Measurements from ENCODE around the gene OR10H5.
"Not testable (repeated sequence)": the region's sequence is repeated elsewhere in the genome, so short reads cannot be mapped to it uniquely, and the experiment has no call there.

Gene OR10H5, protein sequence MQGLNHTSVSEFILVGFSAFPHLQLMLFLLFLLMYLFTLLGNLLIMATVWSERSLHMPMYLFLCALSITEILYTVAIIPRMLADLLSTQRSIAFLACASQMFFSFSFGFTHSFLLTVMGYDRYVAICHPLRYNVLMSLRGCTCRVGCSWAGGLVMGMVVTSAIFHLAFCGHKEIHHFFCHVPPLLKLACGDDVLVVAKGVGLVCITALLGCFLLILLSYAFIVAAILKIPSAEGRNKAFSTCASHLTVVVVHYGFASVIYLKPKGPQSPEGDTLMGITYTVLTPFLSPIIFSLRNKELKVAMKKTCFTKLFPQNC

DNA sequence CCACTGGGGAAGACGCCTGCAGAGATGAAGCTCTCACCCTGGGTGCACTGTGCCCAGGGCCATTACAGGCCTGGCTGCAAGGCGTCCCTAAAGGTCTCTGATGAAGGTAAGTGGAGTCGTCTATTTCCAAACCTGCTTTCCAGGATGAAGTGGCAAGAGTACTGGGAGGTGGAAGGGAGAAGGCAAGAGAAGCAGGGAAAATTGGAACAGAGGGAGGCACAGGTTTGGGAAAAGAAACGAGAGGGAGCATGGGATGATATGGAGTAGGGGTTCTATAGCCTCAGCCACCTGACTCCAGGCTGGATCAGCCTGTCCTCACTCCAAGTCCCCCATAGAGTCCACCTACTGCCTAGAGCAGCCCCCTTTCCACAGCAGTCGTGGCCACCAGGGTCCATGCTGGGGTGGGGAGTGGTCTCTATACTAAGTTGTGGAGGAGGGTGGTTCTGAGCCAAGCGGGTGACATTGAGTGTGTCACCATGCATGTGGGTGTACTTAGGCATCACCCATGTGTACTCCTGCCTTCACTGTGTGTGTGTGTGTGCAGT lies at the start of gene OR10H5:
TSS of gene OR10H5 (plus strand) at position 51 of the 545 bp plus-strand sequence. CDS start 6,388 bp downstream, outside the sequence.
- no peak for DNase-seq

DNA sequence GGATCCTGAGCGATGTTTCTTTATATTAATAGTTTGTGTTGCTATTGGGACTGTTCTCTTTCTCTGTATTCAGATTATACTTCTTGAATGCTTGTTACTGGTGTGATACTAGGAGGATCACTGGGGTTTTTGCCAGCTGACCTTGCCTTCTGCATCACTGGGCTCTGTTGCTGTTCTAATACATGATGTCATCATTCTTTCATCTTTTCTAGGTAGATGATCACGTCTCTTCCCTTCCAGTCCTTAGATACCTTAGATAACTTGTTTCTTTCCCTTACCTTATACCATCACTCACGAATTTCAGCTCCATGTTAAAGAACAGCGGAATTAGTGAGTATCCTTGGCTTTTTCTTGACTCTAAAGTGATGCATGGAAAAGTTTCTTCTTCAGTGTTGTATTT lies 49.7 kb upstream of the OR10H5 start, which contains the start of gene OR10H3:
TSS of gene OR10H3 (plus strand) at position 264 of the 400 bp plus-strand sequence. CDS start 3,408 bp downstream, outside the sequence.
- DNase-seq: no peak

DNA sequence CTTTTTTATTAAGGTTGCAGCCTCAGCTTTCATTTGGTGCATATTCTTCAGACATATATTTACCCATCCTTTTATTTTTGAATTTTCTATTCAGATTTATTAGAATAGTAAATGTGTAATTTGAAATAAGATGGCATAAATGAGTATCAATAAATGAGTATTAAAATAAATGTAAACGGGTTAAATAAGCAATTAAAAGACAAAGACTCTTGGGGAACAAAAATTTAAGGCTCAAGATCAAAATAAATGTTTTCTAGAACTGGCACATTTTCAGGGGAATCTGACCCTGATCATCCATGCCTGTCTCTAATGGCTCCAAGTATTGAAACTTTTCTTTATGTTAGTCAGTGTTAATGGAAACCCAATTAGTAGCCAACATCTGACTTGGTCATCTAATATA lies 46.7 kb upstream of the OR10H5 start:
- no peak for DNase-seq

DNA sequence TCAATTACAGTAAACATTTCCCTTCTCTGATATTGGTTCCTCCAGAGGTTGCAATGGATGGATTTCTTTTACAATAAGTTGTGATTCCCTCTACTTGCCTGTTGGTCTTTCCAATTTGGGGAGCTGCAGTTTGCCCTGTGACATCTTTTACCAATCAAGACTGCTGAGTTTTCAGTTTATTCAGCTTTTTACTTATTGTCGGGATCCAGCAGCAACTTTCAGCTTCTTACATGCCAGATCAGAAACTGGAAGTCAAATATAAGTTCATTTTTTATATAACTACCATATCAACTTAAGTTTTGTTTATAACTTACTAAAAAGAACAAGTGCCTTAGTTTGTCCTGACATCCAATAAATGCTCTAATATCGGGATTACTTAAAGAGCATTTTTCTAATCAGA lies 39.2 kb upstream of the OR10H5 start:
- no peak for DNase-seq

DNA sequence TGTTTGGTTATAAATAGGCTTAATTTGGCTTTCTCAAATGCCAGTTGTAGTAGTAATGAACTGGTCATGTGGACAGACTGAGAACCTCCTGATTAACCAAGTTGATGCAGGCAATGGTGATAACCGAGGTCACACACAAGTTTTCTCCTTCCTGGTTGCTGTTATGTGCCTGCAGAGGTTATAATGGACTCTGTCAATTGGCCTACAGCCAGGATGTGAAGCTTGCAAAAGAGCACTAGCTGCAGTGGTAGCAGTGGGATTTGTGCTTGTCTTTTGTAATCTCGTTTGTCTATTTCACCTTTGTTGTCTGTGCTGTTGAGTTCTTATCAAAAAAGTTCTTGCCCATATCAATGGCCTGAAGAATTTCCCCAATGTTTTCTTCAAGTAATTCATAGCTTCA lies 29.1 kb upstream of the OR10H5 start:
- DNase-seq: no peak

DNA sequence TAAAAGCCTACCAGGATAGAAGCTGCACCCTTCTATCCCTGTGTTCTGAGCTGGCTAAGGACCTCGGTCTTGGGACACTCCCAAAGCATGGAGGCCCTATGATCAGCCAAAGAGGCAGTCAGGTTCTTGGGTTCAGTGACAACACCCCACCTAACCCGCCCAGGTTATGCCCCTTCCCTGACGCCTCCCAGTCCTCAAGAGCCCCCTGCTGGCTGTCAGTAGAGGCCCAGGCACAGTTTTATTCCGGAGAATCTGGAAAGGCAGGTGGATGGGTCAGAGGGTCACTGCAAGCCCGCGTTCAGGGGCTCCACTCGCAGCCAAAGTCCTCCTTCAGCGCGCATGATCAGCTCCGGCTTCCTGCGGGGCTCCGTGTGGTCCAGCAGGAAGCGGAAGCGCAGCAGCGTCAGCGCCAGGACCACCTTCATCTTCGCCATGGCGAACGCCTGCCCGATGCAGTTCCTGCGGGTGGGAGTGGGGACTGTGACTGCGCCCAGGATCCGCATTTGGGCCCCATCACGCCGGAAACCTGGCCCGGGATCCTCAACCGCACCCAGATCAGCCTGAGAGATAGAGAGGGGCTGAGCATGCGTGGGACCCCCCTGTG lies 27.4 kb upstream of the OR10H5 start:
- DNase-seq: no peak

DNA sequence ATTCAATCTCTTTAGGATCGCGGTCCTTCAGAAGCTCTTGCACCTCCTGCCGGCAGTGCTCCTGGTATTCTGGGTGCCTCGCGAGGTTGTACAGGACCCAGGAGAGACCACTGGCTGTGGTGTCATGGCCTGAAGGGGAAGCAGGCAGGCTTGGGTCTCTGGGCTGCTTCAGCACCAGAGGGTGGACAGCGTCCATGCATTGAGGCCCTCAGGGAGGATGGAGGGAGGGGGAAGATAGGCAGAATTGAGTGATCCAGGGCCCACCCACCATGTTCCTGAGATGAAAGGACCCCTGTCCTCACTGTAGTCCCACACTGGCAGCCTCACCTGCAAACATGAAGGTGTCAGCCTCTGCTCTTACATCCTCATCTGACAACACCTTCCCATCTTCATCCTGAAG lies 17.9 kb upstream of the OR10H5 start:
- DNase-seq: no peak

DNA sequence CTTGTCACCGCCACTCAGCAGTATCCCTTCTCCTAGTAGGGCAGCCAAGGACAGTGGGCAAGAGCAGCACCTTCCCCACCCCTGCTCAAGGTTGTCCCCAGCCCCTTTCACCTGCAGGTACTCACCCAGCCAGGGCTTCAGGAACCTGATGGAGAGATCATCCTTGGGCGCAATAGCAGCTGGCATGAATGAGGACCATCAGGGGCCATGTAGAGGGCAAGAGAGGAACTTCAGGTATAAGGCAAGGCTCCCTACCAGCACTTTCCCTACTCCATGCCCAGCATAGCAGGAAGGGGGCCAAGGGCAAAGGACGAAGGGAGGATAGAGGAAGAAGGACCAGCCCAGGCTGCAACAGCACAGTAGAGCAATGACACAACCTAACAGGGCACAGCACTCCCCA lies 13.3 kb upstream of the OR10H5 start:
- not testable (repeated sequence) for DNase-seq

DNA sequence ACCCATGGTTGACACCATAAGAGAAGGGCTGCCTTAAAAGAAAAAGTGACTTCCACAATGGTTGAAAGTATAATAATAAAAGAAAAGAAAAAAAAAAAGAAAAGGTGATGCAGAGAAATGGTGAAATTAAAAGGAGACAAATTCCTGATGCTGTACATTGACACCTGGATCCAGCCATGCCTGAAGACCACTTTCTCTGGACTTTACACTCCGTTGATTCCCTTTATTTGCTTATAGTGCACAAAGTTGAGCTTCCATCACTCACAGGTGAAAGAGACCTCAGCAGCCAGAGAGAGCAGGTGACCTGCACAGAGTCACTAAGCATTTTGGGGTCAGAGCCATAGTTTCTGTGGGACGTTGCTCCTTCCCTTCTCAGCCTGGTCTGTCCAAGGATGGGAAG lies 12.2 kb upstream of the OR10H5 start:
- no peak for DNase-seq

DNA sequence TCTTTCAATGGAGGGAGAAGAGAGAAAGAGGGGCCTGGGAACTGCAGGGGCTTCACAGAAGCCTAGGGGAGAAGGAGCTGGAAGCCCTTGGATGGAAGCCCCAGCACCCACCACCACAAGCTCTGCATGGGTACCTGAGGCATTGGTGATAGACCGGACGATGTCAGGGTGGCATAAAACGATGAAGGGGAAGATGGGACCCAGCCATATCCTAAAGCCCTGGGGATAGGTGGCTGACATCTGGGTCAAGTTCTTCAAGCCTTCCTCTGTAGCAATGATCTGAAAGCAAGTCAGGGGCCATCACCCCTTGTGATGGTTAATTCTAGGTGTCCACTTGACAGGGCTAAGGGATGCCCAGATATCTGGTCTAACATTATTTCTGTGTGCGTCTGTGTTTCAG lies 11.2 kb upstream of the OR10H5 start:
- DNase-seq: no peak

DNA sequence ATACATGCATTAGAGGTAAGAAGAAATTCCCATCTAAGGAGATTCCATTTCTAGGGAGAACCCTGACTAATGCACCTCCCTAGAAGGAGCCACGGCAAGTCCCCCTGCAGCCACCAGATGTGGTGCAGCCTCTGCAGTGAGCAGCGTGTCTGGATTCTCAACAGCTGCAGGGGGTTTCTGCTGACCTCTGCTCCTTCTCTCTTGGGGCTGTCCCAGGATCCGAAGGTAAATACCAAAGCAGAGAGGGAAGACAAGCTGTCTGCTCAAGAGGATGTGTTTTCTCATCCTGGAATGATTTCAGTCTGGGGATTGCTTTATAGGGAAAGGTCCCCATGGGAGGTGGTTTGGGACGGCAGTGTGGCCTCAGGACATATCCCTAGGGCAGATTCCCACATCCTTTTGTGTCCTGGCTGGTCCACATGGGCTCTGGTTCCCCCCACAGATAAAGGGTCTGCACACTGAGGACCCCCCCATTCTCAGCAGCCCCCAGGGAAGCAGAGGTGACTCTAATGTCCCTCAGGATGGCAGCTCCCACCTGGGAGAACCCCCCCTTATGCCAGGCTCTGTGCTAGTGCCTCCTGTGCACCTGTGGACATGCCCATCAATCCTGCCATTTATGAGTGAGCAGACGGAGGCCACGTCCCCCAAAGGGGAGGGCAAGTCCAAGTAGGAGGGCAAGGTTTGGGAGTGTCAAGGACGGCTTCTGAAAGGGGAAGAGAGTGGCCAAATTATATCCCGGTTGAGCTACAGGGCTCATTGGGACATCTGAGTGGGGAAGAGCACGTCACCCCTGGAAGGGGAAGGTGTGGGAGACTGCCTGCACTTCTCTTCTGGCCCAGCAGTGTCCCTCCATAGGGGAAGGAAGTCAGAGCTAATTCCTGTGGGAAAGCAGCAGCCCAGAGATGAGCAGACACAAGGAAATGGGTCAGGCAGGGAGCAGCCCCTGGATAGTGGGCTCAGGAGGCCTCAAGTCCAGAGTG lies 10.2 kb upstream of the OR10H5 start:
- DNase-seq: no peak

DNA sequence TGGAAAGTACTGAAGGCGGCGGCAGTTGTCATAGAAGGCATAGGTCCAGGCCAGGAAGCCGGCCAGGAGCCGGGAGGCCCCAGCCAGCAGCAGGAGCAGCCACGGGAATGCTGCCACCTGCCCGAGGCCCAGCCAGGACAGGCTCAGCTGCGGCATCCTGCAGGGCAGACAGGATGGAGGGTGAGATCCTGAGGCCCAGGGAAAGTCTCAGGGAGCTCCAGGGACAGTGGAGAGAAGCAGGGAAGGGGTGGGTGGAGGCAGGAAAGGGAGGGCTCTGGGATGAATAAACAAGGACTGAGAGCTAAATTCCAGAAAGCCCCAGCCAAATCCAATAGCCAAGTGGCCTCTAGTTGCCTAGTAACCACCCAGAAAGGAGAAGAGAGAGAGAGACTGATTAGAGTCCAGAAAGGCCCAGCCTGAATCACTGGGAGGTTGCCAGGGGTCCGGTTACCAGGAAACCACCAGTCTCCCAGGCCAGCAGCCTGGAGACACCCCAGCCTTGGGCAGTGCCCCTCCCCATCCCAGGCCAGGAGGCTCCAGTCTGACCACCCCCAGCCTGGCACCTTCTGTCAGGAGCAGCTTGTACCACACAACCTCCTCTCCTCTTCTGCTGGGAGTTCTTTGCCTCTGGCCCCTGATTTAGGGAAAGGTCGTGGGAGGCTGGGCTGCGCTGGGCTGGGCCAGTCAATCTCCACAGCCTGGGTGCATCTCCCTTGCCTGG lies 7.5 kb upstream of the OR10H5 start:
- no peak for DNase-seq

DNA sequence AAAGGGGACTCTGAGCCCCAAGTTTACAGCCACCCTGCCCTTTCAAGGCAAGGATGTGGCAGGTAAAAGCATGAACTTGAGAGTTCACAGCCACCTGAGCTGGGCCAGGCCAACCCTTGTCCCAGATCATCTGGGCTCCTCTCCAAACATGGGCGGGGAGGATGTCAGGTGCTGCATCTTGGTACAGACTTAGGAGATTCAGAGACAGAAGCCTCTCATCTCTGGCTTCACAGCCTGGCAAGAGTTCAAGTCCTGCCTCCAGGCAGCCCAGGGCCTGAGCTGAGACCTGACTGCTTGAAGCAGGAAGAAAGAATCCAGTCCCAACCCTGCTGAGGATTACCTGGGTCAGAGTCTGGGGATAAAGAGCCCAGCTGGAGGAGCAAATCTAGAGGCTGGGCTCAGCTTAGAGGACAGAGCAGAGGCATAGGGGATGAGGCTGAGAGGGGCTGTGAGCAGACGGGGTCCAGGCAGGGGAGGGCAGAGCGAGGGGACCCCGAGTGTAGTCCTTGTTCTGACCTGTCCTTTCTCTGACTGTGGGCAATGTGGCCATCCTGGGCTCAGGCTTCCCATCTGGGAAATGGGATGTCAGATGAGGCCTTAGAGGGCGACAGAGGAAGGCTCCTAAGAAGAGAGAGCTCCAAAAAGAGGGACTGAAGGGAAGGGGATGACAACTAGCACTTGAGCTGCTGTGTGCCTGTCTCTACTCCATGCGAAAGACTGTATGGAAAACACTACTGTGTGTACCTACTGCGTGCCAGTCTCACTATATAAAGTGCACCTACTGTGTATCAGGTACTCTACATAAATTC lies 6.6 kb upstream of the OR10H5 start:
- DNase-seq: no peak

DNA sequence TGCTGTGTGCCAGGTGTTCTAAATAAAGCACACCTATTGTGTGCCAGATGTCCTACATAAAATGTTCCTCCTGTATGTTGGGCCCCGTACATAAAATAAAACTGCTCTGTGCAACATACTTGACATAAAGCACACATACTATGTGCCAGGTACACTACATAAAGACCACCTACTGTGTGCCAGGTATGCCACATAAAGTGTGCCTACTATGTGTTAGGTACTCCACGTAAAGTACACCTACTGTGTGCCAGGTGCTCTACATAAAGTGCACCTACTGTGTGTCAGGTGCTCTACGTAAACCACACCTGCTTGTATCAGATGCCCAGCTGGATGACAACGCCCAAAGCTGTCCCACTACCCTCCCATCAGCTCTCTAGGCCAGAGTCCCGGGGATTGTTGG lies 5.8 kb upstream of the OR10H5 start:
- DNase-seq: no peak

DNA sequence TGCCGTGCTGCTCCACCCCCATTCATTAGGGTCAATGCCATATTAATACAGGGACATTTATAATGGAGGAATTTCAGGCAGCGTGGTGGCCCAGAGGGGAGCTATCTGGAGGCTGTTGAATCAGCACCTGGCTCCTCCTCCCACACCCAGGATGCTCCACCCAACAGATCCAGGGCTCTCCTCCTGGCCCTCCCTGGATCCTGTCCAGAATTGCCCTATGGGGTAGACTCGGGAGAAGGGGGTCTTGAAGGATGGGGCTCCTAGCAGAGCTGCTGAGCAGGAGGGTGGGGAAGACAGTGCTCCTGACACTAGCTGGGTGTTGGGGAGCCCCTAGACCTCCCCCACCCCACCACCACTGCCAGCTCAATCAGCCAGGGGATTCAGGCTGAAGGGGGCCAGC lies 5.2 kb upstream of the OR10H5 start:
- DNase-seq: no peak

DNA sequence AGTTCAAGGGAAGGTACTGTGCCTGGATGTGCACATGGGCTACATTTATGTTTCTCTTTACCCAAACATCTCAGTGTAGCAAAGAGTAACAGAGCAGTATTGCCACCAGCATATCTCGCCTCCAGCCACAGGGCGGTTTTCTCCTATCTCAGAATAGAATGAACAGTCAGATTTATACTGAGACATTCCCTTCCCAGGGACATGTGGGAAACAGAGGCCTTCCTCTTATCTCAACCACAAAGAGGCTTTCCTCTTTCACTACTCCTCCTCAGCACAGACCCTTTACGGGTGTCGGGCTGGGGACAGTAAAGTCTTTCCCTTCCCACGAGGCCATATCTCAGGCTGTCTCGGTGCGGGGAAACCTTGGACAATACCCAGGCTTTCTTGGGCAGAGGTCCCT lies 4.6 kb upstream of the OR10H5 start:
- not testable (repeated sequence) for DNase-seq

DNA sequence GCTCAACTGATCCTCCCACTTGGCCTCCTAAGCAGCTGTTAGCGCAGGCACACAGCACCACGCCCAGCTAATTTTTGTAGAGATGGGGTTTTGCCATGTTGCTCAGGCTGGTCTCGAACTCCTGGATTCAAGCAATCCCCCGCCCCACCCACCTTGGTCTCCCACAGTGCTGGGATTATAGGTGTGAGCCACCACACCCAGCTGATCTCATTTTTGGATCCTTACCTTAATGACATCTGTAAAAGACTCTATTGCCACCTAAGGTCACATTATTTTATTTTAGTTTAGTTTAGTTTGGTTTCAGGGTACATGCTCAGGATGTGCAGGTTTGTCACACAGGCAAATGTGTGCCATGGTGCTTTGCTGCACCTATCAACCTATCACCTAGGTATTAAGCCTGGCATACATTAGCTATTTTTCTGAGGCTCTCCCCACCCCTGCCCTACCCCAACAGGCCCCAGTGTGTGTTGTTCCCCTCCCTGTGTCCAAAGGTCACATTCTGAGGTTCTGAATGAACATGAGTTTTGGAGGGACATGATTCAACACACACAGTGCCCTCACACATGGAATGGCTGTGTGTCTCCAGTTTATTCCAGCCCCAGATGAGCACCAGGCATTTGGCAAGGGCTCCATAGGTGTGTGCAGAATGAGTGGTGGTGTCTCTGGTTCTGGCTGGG lies 1.3 kb downstream of the OR10H5 start:
- DNase-seq: no peak

DNA sequence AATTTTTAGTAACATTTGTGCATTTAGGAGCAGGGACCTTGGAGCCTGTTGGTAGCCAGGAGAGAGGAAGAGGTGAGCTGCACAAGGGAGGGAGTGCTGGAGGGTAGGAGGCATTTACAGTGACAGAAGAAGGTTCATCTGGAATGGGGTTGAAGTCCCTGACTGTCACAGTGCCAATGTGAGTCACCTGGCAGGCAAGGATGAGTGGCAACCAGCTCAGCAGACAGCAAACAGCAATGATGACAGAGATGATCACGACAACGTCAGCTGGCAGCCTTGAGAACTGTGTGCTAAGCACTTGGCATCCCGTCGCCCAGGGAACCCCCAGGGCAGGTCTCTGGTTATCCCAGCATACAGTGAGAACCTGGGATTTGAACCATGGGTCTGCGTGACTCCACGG lies 2.6 kb downstream of the OR10H5 start:
- DNase-seq: no peak

DNA sequence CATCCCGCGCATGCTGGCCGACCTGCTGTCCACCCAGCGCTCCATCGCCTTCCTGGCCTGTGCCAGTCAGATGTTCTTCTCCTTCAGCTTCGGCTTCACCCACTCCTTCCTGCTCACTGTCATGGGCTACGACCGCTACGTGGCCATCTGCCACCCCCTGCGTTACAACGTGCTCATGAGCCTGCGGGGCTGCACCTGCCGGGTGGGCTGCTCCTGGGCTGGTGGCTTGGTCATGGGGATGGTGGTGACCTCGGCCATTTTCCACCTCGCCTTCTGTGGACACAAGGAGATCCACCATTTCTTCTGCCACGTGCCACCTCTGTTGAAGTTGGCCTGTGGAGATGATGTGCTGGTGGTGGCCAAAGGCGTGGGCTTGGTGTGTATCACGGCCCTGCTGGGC lies 6.8 kb downstream of the OR10H5 start:
- DNase-seq: not testable (repeated sequence)

DNA sequence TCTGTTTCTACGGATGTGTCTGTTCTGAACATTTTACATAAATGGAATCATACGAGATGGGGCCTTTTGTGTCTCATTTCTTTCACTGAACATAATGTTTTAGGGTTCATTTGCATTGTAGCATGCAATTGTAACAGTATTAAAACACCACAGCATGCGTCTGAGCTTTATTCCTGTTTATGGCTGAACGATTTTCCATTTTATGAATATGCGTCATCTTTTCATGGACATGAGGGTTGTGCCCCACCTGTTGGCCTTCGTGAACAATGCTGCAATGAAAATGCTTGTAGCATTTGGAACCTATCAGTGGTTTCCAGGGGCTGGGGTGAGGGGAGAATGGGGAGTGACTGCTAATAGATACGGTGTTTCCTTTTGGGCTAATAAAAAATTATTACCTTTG lies 22.9 kb downstream of the OR10H5 start:
- DNase-seq: no peak

DNA sequence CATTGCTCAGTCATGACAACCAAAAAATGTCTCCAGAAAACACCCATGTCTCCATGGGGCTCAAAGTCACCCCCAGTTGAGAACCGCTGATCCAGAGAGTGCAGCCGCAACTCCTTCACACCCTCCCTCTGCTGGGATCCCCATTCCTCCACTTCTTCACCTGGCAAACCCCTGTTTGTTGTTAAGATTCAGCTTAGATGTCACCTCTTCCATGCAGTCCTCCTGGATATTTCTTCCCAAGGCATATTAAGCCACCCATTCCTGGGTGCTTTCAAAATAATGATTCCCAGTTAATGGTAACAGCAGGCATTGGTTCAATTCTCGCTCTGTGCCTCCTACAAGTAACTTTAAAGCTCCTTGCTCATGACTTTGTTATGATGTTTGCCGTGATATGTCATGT lies 24.0 kb downstream of the OR10H5 start:
- DNase-seq: no peak

Measured in NCI-H1105 (cell line).